ENCODE data around the gene DXO. TPM values are rescaled to one million over a fixed set of nuclear protein-coding genes. Genes with fewer than 3 reads are reported as not detected.
A peak's percentile ranks its signal among the peaks of the same experiment; 100 is the strongest.

The DXO gene
- polyA plus RNA-seq, 1 donor from 2014 or later = 20.0 TPM

- peaks cover 24% of the 10 kb centered on the region for H3K79me2 ChIP-seq (replicated peaks; ENCODE audit: insufficient read depth, low read length)
- H4K20me1 ChIP-seq (ENCODE audit: insufficient read depth) = no peaks in the 10 kb centered on the region
- no peaks in the 10 kb centered on the region for H3K36me3 ChIP-seq (ENCODE audit: insufficient read depth, low read length)
- no peaks in the 10 kb centered on the region for H3K9me2 ChIP-seq (ENCODE audit: insufficient read depth, low read length)
- no peaks in the 10 kb centered on the region for H3K9me3 ChIP-seq (ENCODE audit: low read length)
- peak overlapping the region; percentile 70 for H3K4me2 ChIP-seq (ENCODE audit: low read length)
- peak overlapping the region; percentile 83 for H3K27ac ChIP-seq (ENCODE audit: low read length)
- TF ChIP-seq TAF1 (IDR thresholded peaks at IDR 0.05; ENCODE audit: low read depth) (no peak), EP300 (conservative IDR thresholded peaks at IDR 0.05; ENCODE audit: poor library complexity, severe bottlenecking) (no peak), RAD21 (conservative IDR thresholded peaks at IDR 0.05) (no peak), POLR2AphosphoS5 (IDR thresholded peaks at IDR 0.05) (no peak), REST (IDR thresholded peaks at IDR 0.05; ENCODE audit: borderline replicate concordance) (no peak), EZH2 (IDR thresholded peaks at IDR 0.05; ENCODE audit: borderline replicate concordance, insufficient read depth, low read length, poor library complexity, severe bottlenecking) (no peak), CTCF (IDR thresholded peaks at IDR 0.05; ENCODE audit: poor library complexity, severe bottlenecking) (no peak), MXI1 (conservative IDR thresholded peaks at IDR 0.05; ENCODE audit: poor library complexity, severe bottlenecking) (no peak), SMC3 (conservative IDR thresholded peaks at IDR 0.05; ENCODE audit: poor library complexity) (no peak)
- no peaks in the 10 kb centered on the region for H3F3A ChIP-seq (ENCODE audit: insufficient read depth, low read length, poor library complexity, severe bottlenecking)
- H3K27me3 ChIP-seq (ENCODE audit: insufficient read depth, low read depth, low read length) = no peaks in the 10 kb centered on the region
- H2AFZ ChIP-seq (ENCODE audit: low read depth, low read length) = peak overlapping the region; percentile 63
- H3K9ac ChIP-seq (ENCODE audit: low read length) = peak overlapping the region; percentile 94
- H3K4me3 ChIP-seq (ENCODE audit: low read length) = peak overlapping the region; percentile 98
Measured at GRCh38 chr6:31958412-31958740, 13.6 kb downstream of the DXO start.

- Histone ChIP-seq H3K9ac (ENCODE audit: low read length) (no peak overlapping the region), H3F3A (ENCODE audit: insufficient read depth, low read length, poor library complexity, severe bottlenecking) (no peaks in the 10 kb centered on the region), H3K36me3 (ENCODE audit: insufficient read depth, low read length) (no peaks in the 10 kb centered on the region), H3K9me3 (ENCODE audit: low read length) (no peaks in the 10 kb centered on the region), H4K20me1 (ENCODE audit: insufficient read depth) (no peaks in the 10 kb centered on the region), H3K9me2 (ENCODE audit: insufficient read depth, low read length) (no peaks in the 10 kb centered on the region), H3K4me2 (ENCODE audit: low read length) (no peak overlapping the region), H3K27me3 (ENCODE audit: insufficient read depth, low read depth, low read length) (no peaks in the 10 kb centered on the region), H3K79me2 (replicated peaks; ENCODE audit: insufficient read depth, low read length) (peaks cover 24% of the 10 kb centered on the region), H3K27ac (ENCODE audit: low read length) (no peak overlapping the region), H2AFZ (ENCODE audit: low read depth, low read length) (no peak overlapping the region), H3K4me3 (ENCODE audit: low read length) (no peak overlapping the region)
- TF ChIP-seq TAF1 (IDR thresholded peaks at IDR 0.05; ENCODE audit: low read depth) (no peak), SMC3 (conservative IDR thresholded peaks at IDR 0.05; ENCODE audit: poor library complexity) (no peak), EZH2 (IDR thresholded peaks at IDR 0.05; ENCODE audit: borderline replicate concordance, insufficient read depth, low read length, poor library complexity, severe bottlenecking) (no peak), EP300 (conservative IDR thresholded peaks at IDR 0.05; ENCODE audit: poor library complexity, severe bottlenecking) (no peak), RAD21 (conservative IDR thresholded peaks at IDR 0.05) (no peak), REST (IDR thresholded peaks at IDR 0.05; ENCODE audit: borderline replicate concordance) (no peak), CTCF (IDR thresholded peaks at IDR 0.05; ENCODE audit: poor library complexity, severe bottlenecking) (no peak), MXI1 (conservative IDR thresholded peaks at IDR 0.05; ENCODE audit: poor library complexity, severe bottlenecking) (no peak), POLR2AphosphoS5 (IDR thresholded peaks at IDR 0.05) (no peak)
Measured at GRCh38 chr6:31956796-31957195, 15.1 kb downstream of the DXO start.

Measured in neural cell (in vitro differentiated cells).